Measurements from ENCODE around the gene XYLT1.

XYLT1 gene

GRCh38 chr16:17170435-17170834, 300.3 kb downstream of the XYLT1 start:
- H3K36me3 ChIP-seq (ENCODE audit: insufficient read depth, low read length): peaks cover 81% of the 10 kb centered on the region; the same call in 1 of the 2 replicates
- H3K9ac ChIP-seq (ENCODE audit: low read depth, low read length, poor library complexity, severe bottlenecking): no peak overlapping the region
- H3K9me3 ChIP-seq (ENCODE audit: insufficient read depth, low read depth, low read length): no peaks in the 10 kb centered on the region
- H3F3A ChIP-seq (ENCODE audit: low read depth): no peaks in the 10 kb centered on the region
- TF ChIP-seq EZH2phosphoT487 (IDR thresholded peaks at IDR 0.05; ENCODE audit: borderline replicate concordance) (no peak), CTCF (conservative IDR thresholded peaks at IDR 0.05; ENCODE audit: low read length) (no peak)
- H3K4me3 ChIP-seq (ENCODE audit: low read length, poor library complexity, severe bottlenecking): no peak overlapping the region
- H2AFZ ChIP-seq (ENCODE audit: low read length): no peak overlapping the region
- H3K79me2 ChIP-seq (ENCODE audit: insufficient read depth, low read length): no peaks in the 10 kb centered on the region
- H3K4me1 ChIP-seq (ENCODE audit: insufficient read depth, low read length, poor library complexity, severe bottlenecking): peaks cover 8% of the 10 kb centered on the region
- H3K4me2 ChIP-seq (ENCODE audit: low read depth, low read length, poor library complexity, severe bottlenecking): no peak overlapping the region
- H3K27me3 ChIP-seq (ENCODE audit: insufficient read depth, low read length, poor library complexity, severe bottlenecking): no peaks in the 10 kb centered on the region
- peaks cover 7% of the 10 kb centered on the region for H4K20me1 ChIP-seq (ENCODE audit: insufficient read depth, low read length, poor library complexity, severe bottlenecking)
- no peaks in the 10 kb centered on the region for H3K9me2 ChIP-seq (replicated peaks; ENCODE audit: low read depth, low read length)

- Histone ChIP-seq H3F3A (ENCODE audit: low read depth) (no peaks in the 10 kb centered on the region), H3K79me2 (ENCODE audit: insufficient read depth, low read length) (no peaks in the 10 kb centered on the region), H2AFZ (ENCODE audit: low read length) (no peak overlapping the region), H3K4me2 (ENCODE audit: low read depth, low read length, poor library complexity, severe bottlenecking) (no peak overlapping the region), H3K4me3 (ENCODE audit: low read length, poor library complexity, severe bottlenecking) (no peak overlapping the region), H3K9me3 (ENCODE audit: insufficient read depth, low read depth, low read length) (no peaks in the 10 kb centered on the region), H3K36me3 (ENCODE audit: insufficient read depth, low read length) (peaks cover 77% of the 10 kb centered on the region; the same call in 1 of the 2 replicates), H3K27me3 (ENCODE audit: insufficient read depth, low read length, poor library complexity, severe bottlenecking) (no peaks in the 10 kb centered on the region), H3K9ac (ENCODE audit: low read depth, low read length, poor library complexity, severe bottlenecking) (no peak overlapping the region), H4K20me1 (ENCODE audit: insufficient read depth, low read length, poor library complexity, severe bottlenecking) (peaks cover 15% of the 10 kb centered on the region), H3K4me1 (ENCODE audit: insufficient read depth, low read length, poor library complexity, severe bottlenecking) (peaks cover 2% of the 10 kb centered on the region), H3K9me2 (replicated peaks; ENCODE audit: low read depth, low read length) (no peaks in the 10 kb centered on the region)
- TF ChIP-seq CTCF (conservative IDR thresholded peaks at IDR 0.05; ENCODE audit: low read length) (no peak), EZH2phosphoT487 (IDR thresholded peaks at IDR 0.05; ENCODE audit: borderline replicate concordance) (no peak)
Observed at GRCh38 chr16:17168181-17168580, 302.6 kb downstream of the XYLT1 start.

- Histone ChIP-seq H3K9ac (ENCODE audit: low read depth, low read length, poor library complexity, severe bottlenecking) (no peak overlapping the region), H2AFZ (ENCODE audit: low read length) (no peak overlapping the region), H3K36me3 (ENCODE audit: insufficient read depth, low read length) (peaks cover 82% of the 10 kb centered on the region), H3K4me2 (ENCODE audit: low read depth, low read length, poor library complexity, severe bottlenecking) (no peak overlapping the region), H3K79me2 (ENCODE audit: insufficient read depth, low read length) (no peaks in the 10 kb centered on the region), H3F3A (ENCODE audit: low read depth) (no peaks in the 10 kb centered on the region), H3K9me2 (replicated peaks; ENCODE audit: low read depth, low read length) (no peaks in the 10 kb centered on the region), H3K4me3 (ENCODE audit: low read length, poor library complexity, severe bottlenecking) (no peak overlapping the region), H3K4me1 (ENCODE audit: insufficient read depth, low read length, poor library complexity, severe bottlenecking) (no peaks in the 10 kb centered on the region), H4K20me1 (ENCODE audit: insufficient read depth, low read length, poor library complexity, severe bottlenecking) (peaks cover 17% of the 10 kb centered on the region), H3K27me3 (ENCODE audit: insufficient read depth, low read length, poor library complexity, severe bottlenecking) (no peaks in the 10 kb centered on the region), H3K9me3 (ENCODE audit: insufficient read depth, low read depth, low read length) (no peaks in the 10 kb centered on the region)
- TF ChIP-seq CTCF (conservative IDR thresholded peaks at IDR 0.05; ENCODE audit: low read length): no peak
- no peak for TF ChIP-seq EZH2phosphoT487 (IDR thresholded peaks at IDR 0.05; ENCODE audit: borderline replicate concordance)
Observed at GRCh38 chr16:17166095-17166494, 304.7 kb downstream of the XYLT1 start.

Measured in Loucy (cell line).